Measurements from ENCODE around the gene COMT.

The COMT gene

DNA sequence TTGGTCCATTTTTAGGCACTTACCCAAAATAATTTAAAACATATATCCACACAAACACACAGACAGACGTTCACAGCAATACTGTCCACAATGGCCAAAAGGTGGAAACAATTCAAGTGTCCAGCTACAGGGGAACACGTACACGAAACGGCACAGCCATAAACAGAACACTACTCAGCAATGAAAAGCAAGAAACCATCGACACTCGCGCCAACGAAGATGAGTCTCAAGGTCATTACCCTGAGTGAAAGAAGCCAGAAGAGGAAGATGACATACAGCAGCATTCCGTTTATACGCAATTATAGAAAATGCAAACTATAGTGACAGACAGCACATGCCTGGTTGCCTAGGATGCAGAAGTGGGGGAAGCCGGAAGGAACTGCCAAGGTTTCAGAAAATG lies 13.4 kb upstream of the COMT start:
- TF ChIP-seq GABPA (IDR thresholded peaks at IDR 0.05; ENCODE audit: low read depth) (no peak), CTCF (IDR thresholded peaks at IDR 0.05; ENCODE audit: insufficient read depth, low read length) (no peak), SPI1 (IDR thresholded peaks at IDR 0.05; ENCODE audit: borderline replicate concordance, low read depth) (no peak), POLR2AphosphoS5 (IDR thresholded peaks at IDR 0.05; ENCODE audit: low read depth) (no peak)
- TF ChIP-seq, protein P1, sequence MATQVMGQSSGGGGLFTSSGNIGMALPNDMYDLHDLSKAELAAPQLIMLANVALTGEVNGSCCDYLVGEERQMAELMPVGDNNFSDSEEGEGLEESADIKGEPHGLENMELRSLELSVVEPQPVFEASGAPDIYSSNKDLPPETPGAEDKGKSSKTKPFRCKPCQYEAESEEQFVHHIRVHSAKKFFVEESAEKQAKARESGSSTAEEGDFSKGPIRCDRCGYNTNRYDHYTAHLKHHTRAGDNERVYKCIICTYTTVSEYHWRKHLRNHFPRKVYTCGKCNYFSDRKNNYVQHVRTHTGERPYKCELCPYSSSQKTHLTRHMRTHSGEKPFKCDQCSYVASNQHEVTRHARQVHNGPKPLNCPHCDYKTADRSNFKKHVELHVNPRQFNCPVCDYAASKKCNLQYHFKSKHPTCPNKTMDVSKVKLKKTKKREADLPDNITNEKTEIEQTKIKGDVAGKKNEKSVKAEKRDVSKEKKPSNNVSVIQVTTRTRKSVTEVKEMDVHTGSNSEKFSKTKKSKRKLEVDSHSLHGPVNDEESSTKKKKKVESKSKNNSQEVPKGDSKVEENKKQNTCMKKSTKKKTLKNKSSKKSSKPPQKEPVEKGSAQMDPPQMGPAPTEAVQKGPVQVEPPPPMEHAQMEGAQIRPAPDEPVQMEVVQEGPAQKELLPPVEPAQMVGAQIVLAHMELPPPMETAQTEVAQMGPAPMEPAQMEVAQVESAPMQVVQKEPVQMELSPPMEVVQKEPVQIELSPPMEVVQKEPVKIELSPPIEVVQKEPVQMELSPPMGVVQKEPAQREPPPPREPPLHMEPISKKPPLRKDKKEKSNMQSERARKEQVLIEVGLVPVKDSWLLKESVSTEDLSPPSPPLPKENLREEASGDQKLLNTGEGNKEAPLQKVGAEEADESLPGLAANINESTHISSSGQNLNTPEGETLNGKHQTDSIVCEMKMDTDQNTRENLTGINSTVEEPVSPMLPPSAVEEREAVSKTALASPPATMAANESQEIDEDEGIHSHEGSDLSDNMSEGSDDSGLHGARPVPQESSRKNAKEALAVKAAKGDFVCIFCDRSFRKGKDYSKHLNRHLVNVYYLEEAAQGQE (IDR thresholded peaks at IDR 0.05; ENCODE audit: insufficient replicate concordance, low read depth) = no peak
- no peak for DNase-seq (ENCODE audit: low read depth in 1 of 2, low spot score in 1 of 2)
- no peak overlapping the region for H3K4me3 ChIP-seq (replicated peaks; ENCODE audit: insufficient read depth, low read length)
- no peaks in the 10 kb centered on the region for H3K27me3 ChIP-seq (ENCODE audit: insufficient read depth, poor library complexity, severe bottlenecking)
- no peak overlapping the region for H3K27ac ChIP-seq (replicated peaks)

DNA sequence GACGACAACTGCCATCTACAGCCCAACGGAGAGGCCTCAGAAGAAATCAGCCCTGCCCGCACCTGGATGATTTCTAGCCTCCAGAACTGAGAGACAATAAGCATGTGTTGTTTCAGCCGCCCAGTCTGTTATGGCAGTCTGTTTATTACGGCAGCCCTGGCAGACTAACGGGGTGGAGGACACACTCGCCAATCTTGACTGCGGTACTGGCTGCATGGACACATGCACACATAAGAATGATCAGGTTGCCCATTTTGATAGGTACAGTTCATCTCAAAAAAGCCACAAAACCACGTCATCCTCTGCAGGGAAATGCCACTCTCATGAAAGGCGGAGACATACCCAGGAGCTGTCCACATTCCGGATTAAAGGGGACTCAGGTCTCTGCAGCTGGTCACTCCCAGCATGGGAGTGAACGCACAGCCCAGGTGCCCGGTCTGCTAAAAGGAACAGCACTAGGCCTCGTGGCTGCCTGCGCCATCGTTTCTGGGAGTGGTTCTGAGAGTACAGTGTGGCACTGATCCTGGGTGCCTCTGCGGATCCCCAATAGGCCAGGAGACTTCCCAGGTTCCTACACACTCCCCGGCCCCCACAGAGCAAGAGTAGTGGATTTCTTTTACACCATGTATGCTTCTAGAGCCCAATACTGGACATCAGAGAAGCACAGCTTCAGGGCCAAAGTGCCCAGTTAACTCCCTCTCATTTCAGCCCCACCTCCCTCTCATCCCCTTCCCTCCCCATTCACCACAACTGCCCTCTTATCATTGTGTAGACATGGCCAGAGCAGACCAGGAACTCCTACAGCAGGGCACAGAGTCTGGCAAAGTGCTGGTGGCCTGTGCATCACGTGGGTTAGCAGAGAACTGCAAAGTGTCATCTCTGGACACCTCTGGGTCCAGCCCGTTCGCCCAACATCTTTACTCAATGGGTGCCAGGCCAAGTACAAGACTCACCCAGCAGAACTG lies 11.7 kb upstream of the COMT start:
- Histone ChIP-seq H3K4me3 (replicated peaks; ENCODE audit: insufficient read depth, low read length) (no peak overlapping the region), H3K27me3 (ENCODE audit: insufficient read depth, poor library complexity, severe bottlenecking) (no peaks in the 10 kb centered on the region), H3K27ac (replicated peaks) (no peak overlapping the region)
- TF ChIP-seq CTCF (IDR thresholded peaks at IDR 0.05; ENCODE audit: insufficient read depth, low read length) (no peak), POLR2AphosphoS5 (IDR thresholded peaks at IDR 0.05; ENCODE audit: low read depth) (no peak), SPI1 (IDR thresholded peaks at IDR 0.05; ENCODE audit: borderline replicate concordance, low read depth) (no peak), GABPA (IDR thresholded peaks at IDR 0.05; ENCODE audit: low read depth) (no peak)
- TF ChIP-seq, protein P1 (IDR thresholded peaks at IDR 0.05; ENCODE audit: insufficient replicate concordance, low read depth) = no peak
- DNase-seq (ENCODE audit: low read depth in 1 of 2, low spot score in 1 of 2) = no peak

GRCh38 chr22:19930551-19931486 lies 10.8 kb upstream of the COMT start:
- H3K4me3 ChIP-seq (replicated peaks; ENCODE audit: insufficient read depth, low read length) = no peak overlapping the region
- H3K27me3 ChIP-seq (ENCODE audit: insufficient read depth, poor library complexity, severe bottlenecking) = no peaks in the 10 kb centered on the region
- no peak for DNase-seq (ENCODE audit: low read depth in 1 of 2, low spot score in 1 of 2)
- no peak for TF ChIP-seq POLR2AphosphoS5 (IDR thresholded peaks at IDR 0.05; ENCODE audit: low read depth)
- TF ChIP-seq CTCF (IDR thresholded peaks at IDR 0.05; ENCODE audit: insufficient read depth, low read length) = no peak
- TF ChIP-seq SPI1 (IDR thresholded peaks at IDR 0.05; ENCODE audit: borderline replicate concordance, low read depth) = no peak
- TF ChIP-seq GABPA (IDR thresholded peaks at IDR 0.05; ENCODE audit: low read depth) = no peak
- TF ChIP-seq, protein P1 (IDR thresholded peaks at IDR 0.05; ENCODE audit: insufficient replicate concordance, low read depth) = no peak
- no peak overlapping the region for H3K27ac ChIP-seq (replicated peaks)

Measured in HL-60 (cell line).